Thymus (tissue), 11 donors: ENCODE measurements around the gene PLEKHG7. TPM values are rescaled to one million over a fixed set of nuclear protein-coding genes. Genes with fewer than 3 reads are reported as not detected.
"Not testable (repeated sequence)": the region's sequence is repeated elsewhere in the genome, so short reads cannot be mapped to it uniquely, and the experiment has no call there.

Experiments
- DNase-seq, 9 donors: peaks; one replicate each; pipeline ENCODE4 v3.0.0-alpha.2; 2013; ENCODE audit warnings: low spot score in 9 of 9, low read depth in 6 of 9, missing footprints in 1 of 9
- H3K27ac ChIP-seq, 2 donors: one replicate each; pipeline ENCODE4 v1.5.1; 2013; ENCODE audit warnings: control low read depth in 1 of 2, low read depth in 1 of 2, low read length in 1 of 2, mild to moderate bottlenecking in 1 of 2, moderate library complexity in 1 of 2
- H3K27me3 ChIP-seq, 2 donors: one replicate each; pipeline ENCODE4 v1.5.1; 2013; ENCODE audit warnings: low read length in 1 of 2; ENCODE audit not compliant: control insufficient read depth in 2 of 2, insufficient read depth in 1 of 2
- H3K36me3 ChIP-seq, 2 donors: one replicate each; pipeline ENCODE4 v1.5.1; 2013; ENCODE audit warnings: low read length in 1 of 2, mild to moderate bottlenecking in 1 of 2, moderate library complexity in 1 of 2; ENCODE audit not compliant: control insufficient read depth in 2 of 2, insufficient read depth in 2 of 2
- H3K4me1 ChIP-seq, 2 donors: one replicate each; pipeline ENCODE4 v1.5.1; 2013; ENCODE audit warnings: low read length in 2 of 2; ENCODE audit not compliant: control insufficient read depth in 2 of 2, insufficient read depth in 2 of 2
- H3K4me3 ChIP-seq, 2 donors: one replicate each; pipeline ENCODE4 v1.5.1; 2013; ENCODE audit warnings: low read length in 2 of 2, control low read depth in 1 of 2, mild to moderate bottlenecking in 1 of 2
- H3K9me3 ChIP-seq, 2 donors: one replicate each; pipeline ENCODE4 v1.5.1; 2013; ENCODE audit warnings: low read length in 1 of 2, mild to moderate bottlenecking in 1 of 2; ENCODE audit not compliant: control insufficient read depth in 2 of 2, insufficient read depth in 1 of 2
- WGBS: extraction: QIAGEN DNeasy Blood & Tissue Kit; methylation state at CpG from one replicate; pipeline ENCODE4 v1.1.7; 2013; 5-methylcytosine and 5-hydroxymethylcytosine counted together
- polyA plus RNA-seq: library from polyadenylated mRNA; stranded (reverse); fragments of 200-250 nt; gene quantifications from one replicate; pipeline ENCODE4 v1.2.3, GENCODE V29; 2013
- total RNA-seq: library from RNA; stranded (reverse); fragments of 120-200 nt; gene quantifications from one replicate; pipeline ENCODE4 v1.2.4, GENCODE V29; 2013
- donor health status: healthy.

PLEKHG7 gene
- total and polyA plus RNA-seq, 2 donors = 0.14 to 0.73 TPM

- no peak overlapping the region for H3K27ac ChIP-seq
- DNase-seq = no peak
- no peaks in the 10 kb centered on the region for H3K27me3 ChIP-seq
- 88% methylated on average over 3 of the region's 3 CpGs for WGBS
- H3K9me3 ChIP-seq = no peaks in the 10 kb centered on the region
- no peaks in the 10 kb centered on the region for H3K4me1 ChIP-seq
- H3K36me3 ChIP-seq = no peaks in the 10 kb centered on the region
- H3K4me3 ChIP-seq = no peak overlapping the region
Measured at GRCh38 chr12:92735131-92735721, 32.4 kb downstream of the PLEKHG7 start.

- H3K27me3 ChIP-seq = no peaks in the 10 kb centered on the region
- H3K4me3 ChIP-seq = no peak overlapping the region
- 85% methylated on average over 6 of the region's 6 CpGs for WGBS
- H3K4me1 ChIP-seq = no peaks in the 10 kb centered on the region
- DNase-seq = peak in 3 of 9 donors; percentile 5 to 37 (median 10)
- peak overlapping the region in 1 of 2 donors; percentile 13 for H3K27ac ChIP-seq
- no peaks in the 10 kb centered on the region for H3K9me3 ChIP-seq
- H3K36me3 ChIP-seq = no peaks in the 10 kb centered on the region
Measured at GRCh38 chr12:92736605-92737004, 33.8 kb downstream of the PLEKHG7 start.

- H3K4me3 ChIP-seq = no peak overlapping the region
- H3K4me1 ChIP-seq = no peaks in the 10 kb centered on the region
- H3K9me3 ChIP-seq = no peaks in the 10 kb centered on the region
- no peaks in the 10 kb centered on the region for H3K36me3 ChIP-seq
- 94% methylated on average over 7 of the region's 7 CpGs for WGBS
- no peak overlapping the region for H3K27ac ChIP-seq
- no peak for DNase-seq
- H3K27me3 ChIP-seq = no peaks in the 10 kb centered on the region
Measured at GRCh38 chr12:92737855-92738850, 35.4 kb downstream of the PLEKHG7 start.

GRCh38 chr12:92739113-92739512 is 36.3 kb downstream of the PLEKHG7 start:
- H3K4me3 ChIP-seq = no peak overlapping the region
- no peak overlapping the region for H3K27ac ChIP-seq
- H3K36me3 ChIP-seq = no peaks in the 10 kb centered on the region
- DNase-seq = no peak
- H3K4me1 ChIP-seq = no peaks in the 10 kb centered on the region
- no peaks in the 10 kb centered on the region for H3K27me3 ChIP-seq
- WGBS = 97% methylated on average over 4 of the region's 4 CpGs
- H3K9me3 ChIP-seq = no peaks in the 10 kb centered on the region

- Histone ChIP-seq H3K27me3 (no peaks in the 10 kb centered on the region), H3K27ac (no peak overlapping the region), H3K4me3 (no peak overlapping the region), H3K9me3 (no peaks in the 10 kb centered on the region), H3K36me3 (no peaks in the 10 kb centered on the region), H3K4me1 (no peaks in the 10 kb centered on the region)
- no peak for DNase-seq
Measured at GRCh38 chr12:92740411-92740810, 37.6 kb downstream of the PLEKHG7 start.

GRCh38 chr12:92743026-92743425 is 40.2 kb downstream of the PLEKHG7 start:
- Histone ChIP-seq H3K4me3 (no peak overlapping the region), H3K9me3 (no peaks in the 10 kb centered on the region), H3K36me3 (no peaks in the 10 kb centered on the region), H3K27ac (no peak overlapping the region), H3K4me1 (no peaks in the 10 kb centered on the region), H3K27me3 (no peaks in the 10 kb centered on the region)
- DNase-seq = no peak
- 92% methylated on average over 3 of the region's 3 CpGs for WGBS

GRCh38 chr12:92745856-92746550 is 43.2 kb downstream of the PLEKHG7 start:
- no peak overlapping the region for H3K27ac ChIP-seq
- no peak for DNase-seq
- WGBS = 95% methylated on average over 4 of the region's 4 CpGs
- H3K36me3 ChIP-seq = no peaks in the 10 kb centered on the region
- no peak overlapping the region for H3K4me3 ChIP-seq
- no peaks in the 10 kb centered on the region for H3K4me1 ChIP-seq
- no peaks in the 10 kb centered on the region for H3K9me3 ChIP-seq
- H3K27me3 ChIP-seq = no peaks in the 10 kb centered on the region

GRCh38 chr12:92747151-92747550 is 44.4 kb downstream of the PLEKHG7 start:
- no peak overlapping the region for H3K27ac ChIP-seq
- no peaks in the 10 kb centered on the region for H3K4me1 ChIP-seq
- H3K9me3 ChIP-seq = no peaks in the 10 kb centered on the region
- DNase-seq = no peak
- H3K36me3 ChIP-seq = no peaks in the 10 kb centered on the region
- 9% methylated on average over 1 of the region's 1 CpG for WGBS
- H3K4me3 ChIP-seq = no peak overlapping the region
- no peaks in the 10 kb centered on the region for H3K27me3 ChIP-seq

- DNase-seq, H3K4me3 ChIP-seq, H3K36me3 ChIP-seq, H3K9me3 ChIP-seq, H3K27ac ChIP-seq, H3K4me1 ChIP-seq, H3K27me3 ChIP-seq: not testable (repeated sequence)
Measured at GRCh38 chr12:92749691-92750090, 46.9 kb downstream of the PLEKHG7 start.
